ENCODE data around the gene TOR4A. TPM values are rescaled to one million over a fixed set of nuclear protein-coding genes. Genes with fewer than 3 reads are reported as not detected.

The TOR4A gene
- total RNA-seq, 2 donors from 2014 or later, result 1.6 to 7.3 TPM

GRCh38 chr9:137316012-137316981, 38.8 kb downstream of the TOR4A start:
- intact Hi-C loops (cut with DNase I), result no loop called here
- Histone ChIP-seq H3K4me3 (peak overlapping the region in 1 of 2 donors; percentile 30), H3K27me3 (replicated peaks; ENCODE audit: insufficient read depth) (peaks cover 2% of the 10 kb centered on the region), H3K27ac (no peak overlapping the region), H3K36me3 (no peaks in the 10 kb centered on the region), H3K4me1 (replicated peaks) (peaks cover 15% of the 10 kb centered on the region), H3K9me3 (no peaks in the 10 kb centered on the region)
- 9% methylated on average over 43 of the region's 83 CpGs for WGBS
- DNase-seq (ENCODE audit: low spot score), result no peak
- TF ChIP-seq POLR2A (IDR thresholded peaks at IDR 0.05) (peak; percentile 27), POLR2AphosphoS5 (IDR thresholded peaks at IDR 0.05) (no peak)

- Histone ChIP-seq H3K9me3 (no peaks in the 10 kb centered on the region), H3K27ac (no peak overlapping the region), H3K4me1 (replicated peaks) (peaks cover 8% of the 10 kb centered on the region), H3K36me3 (no peaks in the 10 kb centered on the region), H3K4me3 (no peak overlapping the region), H3K27me3 (replicated peaks; ENCODE audit: insufficient read depth) (peaks cover 2% of the 10 kb centered on the region)
- WGBS, result 87% methylated on average over 13 of the region's 19 CpGs
- intact Hi-C loops (cut with DNase I), result no loop called here
- TF ChIP-seq CTCF (IDR thresholded peaks at IDR 0.05) (no peak), POLR2AphosphoS5 (IDR thresholded peaks at IDR 0.05) (no peak), POLR2A (IDR thresholded peaks at IDR 0.05) (no peak)
- no peak for DNase-seq (ENCODE audit: low spot score)
These were observed 39.6 kb downstream of the TOR4A start for GRCh38 chr9:137317021-137317717.

GRCh38 chr9:137317718-137318511, 40.4 kb downstream of the TOR4A start:
- H3K4me3 ChIP-seq, result no peak overlapping the region
- DNase-seq (ENCODE audit: low spot score), result no peak
- peaks cover 7% of the 10 kb centered on the region for H3K4me1 ChIP-seq (replicated peaks)
- H3K36me3 ChIP-seq, result no peaks in the 10 kb centered on the region
- no peaks in the 10 kb centered on the region for H3K9me3 ChIP-seq
- H3K27me3 ChIP-seq (replicated peaks; ENCODE audit: insufficient read depth), result peaks cover 2% of the 10 kb centered on the region
- intact Hi-C loops (cut with DNase I), result no loop called here
- H3K27ac ChIP-seq, result no peak overlapping the region
- TF ChIP-seq POLR2A (IDR thresholded peaks at IDR 0.05), result no peak
- 83% methylated on average over 22 of the region's 24 CpGs for WGBS

- Histone ChIP-seq H3K9me3 (no peaks in the 10 kb centered on the region), H3K36me3 (no peaks in the 10 kb centered on the region), H3K27me3 (replicated peaks; ENCODE audit: insufficient read depth) (peaks cover 2% of the 10 kb centered on the region), H3K27ac (no peak overlapping the region), H3K4me3 (no peak overlapping the region), H3K4me1 (replicated peaks) (peaks cover 7% of the 10 kb centered on the region)
- 90% methylated on average over 13 of the region's 18 CpGs for WGBS
- intact Hi-C loops (cut with DNase I), result no loop called here
- DNase-seq (ENCODE audit: low spot score), result no peak
- no peak for TF ChIP-seq CTCF (IDR thresholded peaks at IDR 0.05)
- no peak for TF ChIP-seq POLR2A (IDR thresholded peaks at IDR 0.05)
- TF ChIP-seq POLR2AphosphoS5 (IDR thresholded peaks at IDR 0.05), result no peak
These were observed 41.1 kb downstream of the TOR4A start for GRCh38 chr9:137318602-137319001.

GRCh38 chr9:137319011-137319738, 41.6 kb downstream of the TOR4A start:
- H3K9me3 ChIP-seq, result no peaks in the 10 kb centered on the region
- DNase-seq (ENCODE audit: low spot score), result no peak
- H3K4me1 ChIP-seq (replicated peaks), result peaks cover 7% of the 10 kb centered on the region
- intact Hi-C loops (cut with DNase I), result no loop called here
- H3K27ac ChIP-seq, result no peak overlapping the region
- TF ChIP-seq CTCF (IDR thresholded peaks at IDR 0.05) (peak in 2 of 4 experiments; percentile 11 to 24), POLR2AphosphoS5 (IDR thresholded peaks at IDR 0.05) (no peak)
- H3K36me3 ChIP-seq, result no peaks in the 10 kb centered on the region
- H3K27me3 ChIP-seq (replicated peaks; ENCODE audit: insufficient read depth), result peaks cover 2% of the 10 kb centered on the region
- H3K4me3 ChIP-seq, result no peak overlapping the region
- WGBS, result 83% methylated on average over 25 of the region's 26 CpGs

All from prostate gland (tissue), 2 donors.